HG03025 (cell line): ENCODE results near the gene GNAS.

Experiments used
- ATAC-seq: cut with Tn5 transposase; IDR thresholded peaks from one replicate; pipeline ENCODE4 v1.9.1; 2021; ENCODE audit warnings: mild to moderate bottlenecking, moderate library complexity; ENCODE audit not compliant: unreplicated experiment, low FRiP score

The GNAS gene

GRCh38 chr20:58894652-58895447 is 42.3 kb downstream of the GNAS start:
- no peak for ATAC-seq

DNA sequence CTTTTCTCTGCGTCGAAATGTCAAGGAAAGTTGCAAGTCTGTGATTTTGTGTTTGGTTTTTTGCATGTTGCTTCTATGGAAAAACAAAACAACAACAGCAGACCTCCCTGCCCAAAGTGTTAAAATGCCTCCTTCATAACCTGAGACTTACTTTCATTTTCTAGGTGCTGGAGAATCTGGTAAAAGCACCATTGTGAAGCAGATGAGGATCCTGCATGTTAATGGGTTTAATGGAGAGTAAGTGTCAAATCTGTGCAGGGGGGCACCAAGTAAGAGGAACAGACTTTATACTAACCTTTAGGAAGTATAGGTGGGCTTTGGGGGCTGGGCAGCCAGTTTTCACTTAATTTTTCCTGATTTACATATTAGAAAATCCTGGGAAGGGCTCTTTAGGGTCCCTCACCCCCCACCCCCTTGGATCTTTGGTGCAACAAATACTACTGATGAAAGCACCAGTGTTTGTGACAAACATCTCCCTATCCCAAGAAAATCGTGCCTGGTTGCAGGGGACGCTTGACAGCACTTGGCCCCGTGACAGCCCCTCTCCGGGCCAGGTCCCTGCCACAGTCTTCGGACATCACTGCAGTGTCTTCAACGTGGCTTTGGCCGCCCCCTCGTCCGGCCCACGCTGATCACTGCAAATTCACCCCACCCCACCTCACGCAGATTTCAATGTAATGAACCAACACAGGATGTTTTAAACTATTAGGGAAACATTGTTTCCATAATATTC is 43.1 kb downstream of the GNAS start:
- ATAC-seq: no peak

DNA sequence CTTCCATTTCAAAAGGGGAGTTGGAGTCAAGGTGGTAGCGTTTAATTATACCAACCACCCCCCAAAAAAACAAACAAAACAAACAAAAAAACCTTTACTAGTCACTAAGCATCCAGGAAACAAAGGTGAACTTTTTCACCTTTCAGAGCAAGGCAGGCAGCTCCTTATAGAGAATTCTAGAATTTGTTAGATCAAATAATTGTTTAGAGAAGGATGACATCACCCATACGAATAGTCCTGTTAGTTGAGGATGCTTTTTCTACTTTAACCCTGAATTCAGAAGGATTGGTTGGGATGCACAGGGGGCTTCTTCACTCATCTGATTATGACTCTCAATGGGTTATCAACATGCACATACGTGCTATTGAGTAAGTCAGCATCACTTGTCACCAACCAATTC is 44.3 kb downstream of the GNAS start:
- no peak for ATAC-seq

DNA sequence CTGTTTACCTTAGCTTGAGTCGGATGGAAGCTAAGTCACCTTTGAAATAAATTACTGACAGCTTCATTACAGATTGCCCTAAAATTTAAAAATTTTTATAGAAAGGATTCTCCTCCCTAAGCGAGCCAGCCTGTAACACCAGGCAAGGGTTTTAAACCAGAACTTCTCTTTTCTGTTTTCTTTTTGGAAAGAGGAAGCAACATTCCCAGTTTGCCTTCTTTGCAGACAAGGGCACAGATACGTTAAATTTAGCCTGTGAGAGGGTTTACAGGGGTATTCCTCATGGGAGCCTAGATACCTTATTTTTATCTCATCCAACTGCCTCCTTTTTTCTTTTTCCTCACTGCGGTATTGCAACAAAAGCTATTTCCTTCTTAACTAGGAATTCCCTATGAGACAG is 45.0 kb downstream of the GNAS start:
- ATAC-seq: no peak

DNA sequence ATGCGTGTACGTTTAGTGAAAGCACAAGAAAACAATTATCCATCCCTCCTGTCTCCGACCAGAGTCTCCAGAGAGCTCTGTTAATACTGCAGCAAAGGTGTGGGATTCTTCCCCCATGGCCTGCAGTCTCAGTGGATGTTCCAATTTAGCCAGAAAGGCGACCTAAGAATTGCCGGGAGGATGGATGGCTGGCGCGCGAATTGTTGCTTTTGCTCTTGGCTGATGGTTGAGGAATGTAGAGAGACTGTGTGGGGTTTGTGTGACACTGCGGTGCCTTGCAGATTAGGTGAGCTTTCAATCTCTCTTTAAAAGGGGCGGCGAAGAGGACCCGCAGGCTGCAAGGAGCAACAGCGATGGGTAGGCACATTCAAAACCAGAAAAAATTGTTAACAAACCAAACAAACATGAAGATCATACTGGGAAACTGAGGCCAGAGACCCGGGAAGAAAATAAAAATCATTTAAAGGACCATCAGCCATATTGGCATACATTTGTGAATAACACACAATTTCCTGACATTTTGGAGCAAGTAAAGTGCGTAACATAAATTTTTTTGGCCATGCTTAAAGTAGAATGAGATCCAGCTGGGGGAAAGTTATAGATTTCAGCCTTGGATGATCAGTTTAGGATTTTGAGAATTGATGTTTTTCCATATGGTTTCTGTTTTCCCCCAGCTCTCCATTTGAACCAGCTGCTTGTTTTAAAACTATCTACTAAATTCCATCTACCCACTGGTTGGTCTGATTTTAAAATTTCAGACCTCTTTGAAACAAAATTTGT is 46.3 kb downstream of the GNAS start:
- ATAC-seq: no peak

DNA sequence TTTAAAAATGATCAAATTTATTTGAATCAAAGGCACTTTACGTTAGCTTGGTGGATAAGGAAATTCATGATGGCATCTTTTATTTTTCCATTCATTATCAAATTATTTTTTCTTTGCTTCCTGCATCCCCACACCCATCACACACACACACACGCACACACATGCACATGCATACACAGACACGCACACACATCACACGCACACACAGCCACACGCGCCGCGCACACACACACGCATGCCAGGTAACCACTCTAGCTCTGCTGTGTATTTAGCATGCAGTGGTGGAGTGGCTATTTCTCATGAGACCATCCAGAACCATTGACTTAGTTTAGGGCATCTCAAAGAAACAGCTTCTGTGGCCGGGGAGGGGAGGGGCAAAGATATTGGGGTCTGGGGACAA is 47.0 kb downstream of the GNAS start:
- no peak for ATAC-seq

- ATAC-seq: no peak
Observed at GRCh38 chr20:58900397-58900796, 47.9 kb downstream of the GNAS start.

DNA sequence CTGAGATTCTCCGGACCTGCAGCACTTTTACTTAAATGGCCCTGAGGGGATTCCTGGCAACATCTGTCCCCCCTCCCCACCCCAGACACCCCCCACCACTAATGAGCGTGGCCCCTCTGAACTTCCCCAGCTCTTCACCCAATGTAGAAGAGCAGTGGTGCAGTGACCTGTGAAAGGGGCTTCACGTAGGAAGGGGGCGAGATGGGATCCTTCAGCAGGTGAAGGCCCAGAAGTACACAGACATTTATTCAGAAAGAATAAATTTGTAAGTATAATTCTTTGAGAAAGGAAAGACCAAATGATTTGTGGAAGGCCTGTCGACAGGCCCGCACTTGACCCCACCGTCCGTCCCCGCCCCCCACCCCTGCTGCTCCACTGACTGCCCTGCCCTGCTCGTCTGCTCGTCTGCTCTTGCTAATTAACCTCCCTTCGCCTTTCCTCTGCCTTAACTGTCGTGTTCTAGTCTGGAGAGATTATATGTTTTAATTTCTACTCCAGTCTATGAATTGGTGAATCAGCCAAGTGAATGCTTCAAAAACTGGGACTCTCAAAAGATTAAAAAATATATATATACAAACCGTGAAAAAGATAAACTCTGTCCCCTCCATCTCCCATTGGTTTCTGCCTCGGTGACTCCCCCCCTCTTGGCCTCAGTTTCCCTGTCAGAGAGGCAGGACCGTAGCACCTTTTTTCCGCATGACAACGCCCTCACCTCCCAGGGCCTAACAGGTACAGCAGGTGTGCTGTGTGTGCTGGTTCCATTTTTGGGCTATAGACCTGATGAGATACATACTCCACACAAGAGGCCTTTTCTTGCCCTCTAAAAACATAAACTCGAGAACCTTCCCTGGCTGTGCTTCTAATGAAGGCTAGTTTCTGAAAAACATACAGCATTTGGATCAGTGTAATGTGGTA is 49.2 kb downstream of the GNAS start:
- no peak for ATAC-seq

- no peak for ATAC-seq
Observed at GRCh38 chr20:58903614-58904013, 51.1 kb downstream of the GNAS start.

DNA sequence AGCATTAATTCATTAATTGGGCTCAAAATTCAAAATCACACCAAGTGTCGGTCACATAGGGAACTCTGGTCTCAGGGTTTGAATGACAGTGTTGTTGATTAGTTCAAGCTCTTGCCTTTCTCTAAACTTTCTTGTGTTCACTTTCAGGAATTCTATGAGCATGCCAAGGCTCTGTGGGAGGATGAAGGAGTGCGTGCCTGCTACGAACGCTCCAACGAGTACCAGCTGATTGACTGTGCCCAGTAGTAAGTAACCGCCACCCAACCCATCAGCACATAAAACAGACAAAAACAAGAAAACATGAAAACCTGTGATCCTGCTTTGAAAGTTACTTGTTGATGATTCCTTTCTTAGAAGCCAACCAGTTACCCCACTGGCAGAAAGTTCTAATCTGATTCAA is 52.7 kb downstream of the GNAS start:
- ATAC-seq: no peak

DNA sequence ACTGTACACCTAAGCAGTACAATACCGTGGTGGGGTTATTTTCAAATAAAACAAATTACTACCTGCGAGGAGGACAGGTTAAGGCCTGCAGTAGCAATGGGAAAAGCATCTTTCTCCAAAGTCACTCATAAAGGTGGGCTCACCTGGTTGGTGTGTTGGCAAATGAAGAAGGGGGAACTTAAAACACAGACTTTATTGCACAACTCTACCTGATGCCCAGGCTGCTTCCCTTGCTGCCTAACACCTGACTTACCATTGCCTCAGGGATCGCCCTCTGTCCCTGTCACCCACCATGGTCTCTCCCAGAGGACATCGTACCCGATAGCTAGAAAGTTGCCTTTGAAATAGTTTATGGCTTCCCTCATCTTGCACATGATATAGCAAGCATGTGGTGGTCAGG is 53.6 kb downstream of the GNAS start:
- ATAC-seq: no peak

GRCh38 chr20:58906894-58907293 is 54.4 kb downstream of the GNAS start:
- no peak for ATAC-seq

- ATAC-seq: peak; percentile 84
Observed at GRCh38 chr20:58907320-58908137, 55.0 kb downstream of the GNAS start.

GRCh38 chr20:58908221-58908620 is 55.7 kb downstream of the GNAS start:
- no peak for ATAC-seq

DNA sequence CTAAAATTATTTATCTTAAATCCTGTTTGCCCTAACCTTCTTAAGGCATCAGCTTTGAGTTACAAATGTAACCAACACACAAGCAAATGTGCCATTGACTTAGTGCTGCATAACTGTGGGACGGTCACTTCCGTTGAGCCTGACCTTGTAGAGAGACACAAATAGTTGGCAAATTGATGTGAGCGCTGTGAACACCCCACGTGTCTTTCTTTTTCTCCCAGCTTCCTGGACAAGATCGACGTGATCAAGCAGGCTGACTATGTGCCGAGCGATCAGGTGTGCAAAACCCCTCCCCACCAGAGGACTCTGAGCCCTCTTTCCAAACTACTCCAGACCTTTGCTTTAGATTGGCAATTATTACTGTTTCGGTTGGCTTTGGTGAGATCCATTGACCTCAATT is 56.4 kb downstream of the GNAS start:
- ATAC-seq: no peak

DNA sequence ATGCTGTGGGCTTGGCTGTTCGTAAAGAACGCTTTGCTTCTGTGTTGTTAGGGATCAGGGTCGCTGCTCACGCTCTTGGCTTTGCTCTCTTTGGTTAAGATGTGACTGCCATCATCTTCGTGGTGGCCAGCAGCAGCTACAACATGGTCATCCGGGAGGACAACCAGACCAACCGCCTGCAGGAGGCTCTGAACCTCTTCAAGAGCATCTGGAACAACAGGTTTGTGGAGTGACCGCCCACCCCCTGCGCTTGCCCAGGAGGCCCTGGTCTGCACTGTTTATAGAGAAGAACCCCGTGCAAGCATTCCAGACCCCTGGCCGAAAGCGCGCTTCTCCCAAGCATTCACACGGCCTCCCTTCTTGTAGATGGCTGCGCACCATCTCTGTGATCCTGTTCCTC is 57.1 kb downstream of the GNAS start:
- ATAC-seq: no peak

- ATAC-seq: no peak
Observed at GRCh38 chr20:58910473-58910872, 58.0 kb downstream of the GNAS start.

GRCh38 chr20:58911309-58911708 is 58.8 kb downstream of the GNAS start:
- no peak for ATAC-seq

DNA sequence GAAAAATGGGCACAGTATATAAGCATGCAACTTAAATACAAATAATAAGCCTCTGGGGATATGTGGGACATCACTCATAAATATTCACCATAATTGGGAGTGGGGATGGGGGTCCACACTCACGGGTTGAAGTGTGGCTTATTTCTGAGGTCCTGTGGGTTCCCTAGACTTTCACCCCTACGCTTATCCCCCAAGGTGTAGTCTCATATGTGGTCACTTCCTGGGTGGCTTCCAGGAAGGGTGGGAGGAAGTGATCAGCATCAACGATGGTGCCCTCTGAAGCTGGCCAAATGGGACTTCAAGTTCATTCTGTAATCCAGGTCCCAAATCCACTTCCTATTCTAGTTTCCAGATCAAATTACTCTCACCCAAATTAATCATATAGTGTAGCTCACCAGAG is 59.5 kb downstream of the GNAS start:
- ATAC-seq: no peak
